HPDE6-E6E7 (cell line): ENCODE measurements around the gene BRD1.
"Not testable (repeated sequence)": the region's sequence is repeated elsewhere in the genome, so short reads cannot be mapped to it uniquely, and the experiment has no call there.

Experiments
- DNase-seq: peaks from one replicate; pipeline ENCODE4 v3.0.0; 2011; ENCODE audit warnings: missing footprints; ENCODE audit errors: extremely low spot score

The BRD1 gene

DNA sequence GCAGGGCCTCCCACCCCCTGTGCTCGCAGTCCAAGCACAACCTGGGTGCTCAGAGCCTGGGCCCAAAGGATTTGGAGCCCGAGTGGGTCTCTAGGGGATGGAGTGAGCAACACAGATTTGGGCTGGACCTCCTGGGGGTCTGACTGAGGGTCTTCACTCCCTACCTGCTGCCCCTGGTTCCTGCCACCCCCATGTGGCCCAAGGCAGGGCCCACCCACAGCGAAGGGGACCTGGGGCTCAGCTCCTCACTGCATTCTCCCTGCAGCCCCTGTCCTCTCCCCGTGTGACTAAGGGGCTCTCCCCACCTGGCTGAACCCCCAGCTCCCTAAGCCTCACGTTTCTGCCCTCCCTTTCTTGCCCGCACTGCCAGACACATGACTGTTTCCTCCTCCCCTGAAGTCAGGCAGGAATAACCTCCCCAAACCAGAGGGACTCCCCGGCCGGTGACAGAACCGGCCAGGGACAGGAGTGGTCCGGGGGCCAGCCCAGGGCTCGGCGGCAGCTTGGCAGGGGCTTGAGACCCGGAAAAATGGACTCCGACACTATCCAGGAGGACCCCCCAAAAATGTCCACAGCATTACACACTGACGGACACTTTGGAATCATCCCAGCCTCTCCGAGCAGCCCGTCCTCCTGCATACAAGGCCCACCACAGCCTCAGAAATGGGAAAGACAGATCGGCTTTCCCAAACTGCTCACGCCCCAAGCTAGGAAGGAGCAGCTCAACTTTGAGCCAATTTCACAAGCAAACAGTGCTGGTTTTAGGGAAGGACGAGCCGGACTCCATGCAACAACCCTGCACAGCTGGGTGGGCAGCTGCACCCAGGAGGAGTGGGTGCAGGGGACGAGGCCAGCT is 57.8 kb downstream of the BRD1 start:
- DNase-seq, result no peak

DNA sequence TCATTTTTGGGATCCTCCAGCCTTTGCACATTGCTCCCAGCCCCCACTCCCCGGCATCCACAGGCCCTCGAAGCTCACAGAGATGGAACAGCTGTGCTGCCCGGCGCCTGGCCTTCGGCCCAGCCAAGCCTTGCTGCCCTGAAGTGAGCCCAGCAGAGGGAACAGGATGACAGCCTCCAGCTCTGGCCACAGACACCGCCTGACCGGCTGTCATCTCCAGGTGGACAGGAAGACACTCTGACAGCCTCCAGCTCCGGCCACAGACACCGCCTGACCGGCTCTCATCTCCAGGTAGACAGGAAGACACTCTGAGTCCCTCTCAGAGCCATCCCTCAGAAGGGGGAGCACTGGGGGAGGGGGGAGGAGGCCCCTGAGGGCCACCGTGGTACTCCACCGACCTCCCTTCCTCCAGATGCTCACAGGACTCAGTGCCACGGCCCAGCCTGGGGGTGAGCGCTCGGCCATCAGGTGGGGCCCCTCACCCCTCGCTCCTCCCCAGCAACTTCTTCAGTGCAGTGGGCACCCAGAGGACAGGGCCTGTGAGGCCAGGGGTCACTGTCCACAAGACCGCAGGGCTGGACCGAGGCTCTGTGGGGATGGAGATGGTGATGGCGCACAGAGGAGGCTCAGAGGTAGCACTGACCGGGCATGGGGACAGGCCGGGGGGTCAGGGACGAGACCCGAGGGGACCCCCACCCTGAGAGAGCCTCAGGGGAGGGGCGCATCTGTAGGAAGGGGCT is 58.6 kb downstream of the BRD1 start:
- DNase-seq, result no peak

DNA sequence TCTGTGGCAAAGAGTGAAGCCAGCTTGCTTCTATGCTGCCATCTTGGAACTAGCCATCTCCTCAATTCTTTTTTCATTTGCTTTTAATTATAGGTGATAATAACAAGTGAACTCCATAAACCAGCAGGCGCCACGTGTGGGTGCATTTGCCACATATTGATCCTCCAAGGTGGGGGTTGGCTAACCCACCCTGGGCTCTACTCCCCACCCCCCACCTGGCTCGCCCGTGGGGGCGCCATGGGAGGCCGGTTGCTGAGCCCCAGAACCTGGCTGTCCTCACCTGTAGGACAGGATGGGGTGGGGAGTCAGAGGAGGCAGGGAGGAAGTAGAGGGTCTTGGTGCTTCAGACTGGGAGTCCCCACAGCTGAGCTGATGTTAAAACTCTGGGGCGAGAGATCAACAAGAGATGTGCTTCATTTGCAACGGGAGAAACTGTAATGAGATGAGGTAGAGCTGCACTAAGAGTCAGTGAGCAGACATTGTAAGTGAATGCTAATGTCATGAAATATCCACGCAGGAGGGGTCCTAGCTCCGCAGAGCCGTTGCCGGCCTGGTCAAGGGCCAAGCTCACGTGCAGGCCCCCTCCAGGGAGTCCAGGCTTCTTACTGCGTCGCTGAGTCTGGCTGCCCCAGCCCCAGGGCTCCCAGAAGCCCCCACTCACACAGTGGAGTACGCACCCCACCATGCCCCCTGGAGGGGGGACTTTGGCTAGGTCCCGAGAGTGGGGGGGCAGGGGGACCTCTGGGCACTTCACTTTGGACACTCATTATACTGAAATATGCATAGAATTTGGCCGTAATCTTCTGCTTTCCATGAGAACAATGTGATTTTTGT is 59.4 kb downstream of the BRD1 start:
- no peak for DNase-seq

DNA sequence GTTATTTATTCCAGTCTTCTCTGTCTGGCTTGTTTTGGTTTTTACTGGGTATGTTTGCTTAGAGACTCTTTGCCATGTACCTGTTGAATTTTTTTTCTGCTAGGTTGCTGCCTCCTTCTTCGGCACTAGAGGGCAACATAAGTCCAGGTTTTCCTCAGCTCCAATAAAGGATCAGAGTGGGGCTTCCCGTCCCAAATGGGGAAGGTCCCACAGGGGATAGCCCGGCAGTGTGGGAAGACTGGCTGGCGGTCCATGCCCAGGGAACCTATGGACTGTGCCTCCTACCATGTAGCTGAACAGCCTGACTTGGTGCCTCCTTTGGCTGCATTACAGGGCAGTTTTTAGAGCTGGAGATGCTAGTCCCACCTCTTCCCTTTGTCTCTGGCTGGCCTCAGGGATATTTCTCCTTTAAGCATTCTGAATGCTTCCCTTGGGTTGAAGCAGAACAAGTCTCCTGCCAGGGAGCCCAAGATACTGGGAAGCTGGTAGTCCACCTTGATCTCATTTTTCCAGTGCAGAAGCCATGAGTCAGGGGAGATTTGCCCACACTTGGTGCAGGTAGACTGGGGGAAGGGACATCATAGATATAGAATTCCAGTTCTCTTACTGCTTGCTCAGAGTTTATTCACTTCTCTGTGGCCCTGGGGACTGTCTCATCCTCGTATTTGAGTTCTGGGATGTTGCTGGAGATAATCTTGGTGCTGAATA is 60.2 kb downstream of the BRD1 start:
- DNase-seq, result no peak

DNA sequence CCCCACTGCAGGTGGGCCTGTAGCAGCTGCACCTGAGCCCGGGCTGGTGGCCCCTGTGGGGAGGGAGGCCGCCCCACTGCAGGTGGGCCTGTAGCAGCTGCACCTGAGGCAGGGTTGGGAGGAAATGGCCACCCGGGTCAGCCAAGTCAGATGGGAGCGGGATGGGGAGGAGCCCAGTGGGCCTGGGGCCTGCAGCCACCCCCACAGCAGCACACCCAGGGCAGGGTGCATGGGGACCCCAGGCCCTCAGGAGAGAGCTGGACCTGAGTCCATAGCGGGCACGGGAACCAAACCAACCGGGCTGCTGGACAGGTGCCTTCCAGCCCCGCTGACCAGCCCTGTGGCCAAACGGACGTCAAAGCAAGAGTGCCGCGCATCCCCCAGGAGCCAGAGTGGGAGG is 61.7 kb downstream of the BRD1 start:
- no peak for DNase-seq

DNA sequence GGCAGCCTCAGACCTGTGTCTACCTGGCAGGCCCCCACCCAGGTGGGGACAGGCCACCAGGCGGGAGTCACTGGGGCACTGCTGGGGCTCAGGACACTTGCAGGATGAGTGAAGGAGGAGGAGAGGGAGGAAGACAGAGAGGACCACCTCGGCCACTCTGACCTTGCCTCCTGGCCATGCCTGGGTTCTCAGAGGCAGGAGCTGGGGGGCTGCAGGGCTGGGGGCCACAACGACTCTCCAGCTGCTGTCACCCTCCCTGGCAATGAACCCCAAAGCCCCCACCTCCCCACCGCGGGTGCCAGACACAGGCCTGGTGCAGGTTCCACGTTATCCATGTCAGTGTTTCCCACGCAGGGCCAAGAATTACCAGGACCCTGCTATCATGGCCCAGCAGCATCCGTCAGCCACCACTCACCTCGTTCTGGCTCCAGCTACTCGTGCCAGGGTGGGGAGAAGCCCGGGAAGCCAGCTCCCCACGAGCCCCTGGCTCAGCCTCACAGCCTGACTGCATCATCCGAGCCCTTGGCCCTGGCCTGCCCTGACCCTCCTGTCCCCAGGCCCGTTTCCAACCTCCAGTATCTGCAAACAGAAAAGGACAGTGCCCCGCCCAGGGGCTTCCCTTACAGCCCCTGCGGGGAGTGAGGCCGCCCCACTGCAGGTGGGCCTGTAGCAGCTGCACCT is 62.4 kb downstream of the BRD1 start:
- DNase-seq, result no peak

DNA sequence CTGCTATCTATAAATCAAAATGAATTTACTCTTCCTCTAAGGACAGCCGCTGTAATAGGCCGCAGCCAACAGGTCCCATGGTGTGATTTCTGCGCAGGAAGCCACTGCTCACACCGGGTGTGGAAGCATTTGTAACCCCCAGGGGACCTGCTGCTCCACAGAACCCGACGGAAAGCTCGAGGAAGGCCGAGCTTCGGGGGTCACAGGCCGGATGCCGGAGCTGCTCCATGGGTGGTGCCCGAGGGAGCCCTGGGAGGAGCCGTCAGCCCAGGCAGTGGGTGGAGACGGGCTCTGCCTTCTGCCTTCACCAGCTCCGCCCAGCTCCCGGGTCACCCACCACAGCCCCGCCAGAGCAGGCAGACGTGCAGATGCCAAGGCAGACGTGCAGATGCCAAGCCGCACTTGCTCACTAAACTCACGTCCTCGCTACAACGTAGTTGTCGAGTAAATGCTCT is 63.5 kb downstream of the BRD1 start:
- DNase-seq, result no peak

DNA sequence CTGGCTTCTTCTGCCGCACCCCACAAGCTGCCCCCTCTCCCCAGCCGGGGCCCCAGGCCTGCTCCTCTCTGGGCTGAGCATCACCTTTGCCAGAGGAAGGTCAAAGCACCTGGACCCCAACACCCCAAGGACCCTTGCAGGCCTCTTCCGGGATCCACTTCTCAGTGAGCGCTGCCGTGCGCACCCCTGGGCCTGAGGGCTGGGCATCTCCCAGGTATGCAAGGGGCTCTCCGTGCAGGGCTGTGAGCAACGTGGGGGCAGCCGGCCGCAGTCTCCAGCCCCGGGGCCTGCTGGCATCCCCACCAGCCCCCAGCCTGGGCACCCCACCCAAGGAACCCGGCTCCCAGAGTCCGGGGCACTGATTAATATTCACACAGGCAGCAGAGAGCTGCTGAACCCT is 64.0 kb downstream of the BRD1 start:
- no peak for DNase-seq

DNA sequence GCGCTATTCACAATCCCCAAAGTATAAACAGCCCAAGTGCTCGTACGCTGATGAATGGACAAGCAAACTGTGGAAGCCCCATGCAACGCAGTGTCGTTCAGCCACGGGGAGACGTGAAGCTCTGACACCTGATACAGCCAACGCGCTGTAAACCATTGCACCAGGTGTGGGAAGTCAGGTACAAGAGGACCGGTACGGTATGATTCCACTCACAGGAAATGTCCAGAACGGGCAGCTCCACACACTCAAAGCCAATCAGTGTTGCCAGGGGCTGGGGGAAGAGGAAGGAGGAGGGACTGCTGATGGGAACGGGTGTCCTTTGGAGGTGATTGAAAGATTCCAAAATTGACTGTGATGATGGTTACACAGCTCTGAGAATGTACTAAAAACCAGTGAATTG is 64.5 kb downstream of the BRD1 start:
- no peak for DNase-seq

DNA sequence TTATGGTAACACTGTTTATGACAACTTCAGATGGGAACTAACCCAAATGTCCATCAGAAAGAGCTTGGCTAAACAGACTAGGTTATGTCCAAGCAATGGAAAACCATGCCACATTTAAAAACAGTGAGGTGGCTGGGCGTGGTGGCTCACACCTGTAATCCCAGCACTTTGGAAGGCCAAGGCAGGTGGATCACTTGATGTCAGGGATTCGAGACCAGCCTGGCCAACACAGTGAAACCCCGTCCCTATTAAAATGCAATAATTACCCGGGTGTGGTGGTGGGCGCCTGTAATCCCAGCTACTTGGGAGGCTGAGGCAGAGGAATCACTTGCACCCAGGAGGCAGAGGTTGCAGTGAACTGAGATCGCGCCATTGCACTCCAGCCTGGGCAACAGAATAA is 65.1 kb downstream of the BRD1 start:
- DNase-seq, result not testable (repeated sequence)

DNA sequence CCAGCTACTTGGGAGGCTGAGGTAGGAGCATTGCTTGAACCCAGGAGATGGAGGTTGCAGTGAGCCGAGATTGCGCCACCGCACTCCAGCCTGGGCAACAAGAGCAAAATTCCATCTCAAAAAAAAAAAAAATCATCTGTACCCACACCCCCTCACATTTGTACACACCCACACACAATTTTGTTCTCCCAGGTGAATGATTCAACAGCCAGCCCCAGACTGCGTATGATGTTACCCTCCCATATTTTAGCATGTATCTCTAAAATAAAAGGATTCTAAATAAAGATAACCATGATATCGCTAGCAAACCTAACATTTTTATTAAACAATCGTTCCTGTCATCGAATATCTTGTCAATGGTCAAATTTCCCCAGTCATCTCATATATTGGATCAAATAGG is 65.8 kb downstream of the BRD1 start:
- no peak for DNase-seq

DNA sequence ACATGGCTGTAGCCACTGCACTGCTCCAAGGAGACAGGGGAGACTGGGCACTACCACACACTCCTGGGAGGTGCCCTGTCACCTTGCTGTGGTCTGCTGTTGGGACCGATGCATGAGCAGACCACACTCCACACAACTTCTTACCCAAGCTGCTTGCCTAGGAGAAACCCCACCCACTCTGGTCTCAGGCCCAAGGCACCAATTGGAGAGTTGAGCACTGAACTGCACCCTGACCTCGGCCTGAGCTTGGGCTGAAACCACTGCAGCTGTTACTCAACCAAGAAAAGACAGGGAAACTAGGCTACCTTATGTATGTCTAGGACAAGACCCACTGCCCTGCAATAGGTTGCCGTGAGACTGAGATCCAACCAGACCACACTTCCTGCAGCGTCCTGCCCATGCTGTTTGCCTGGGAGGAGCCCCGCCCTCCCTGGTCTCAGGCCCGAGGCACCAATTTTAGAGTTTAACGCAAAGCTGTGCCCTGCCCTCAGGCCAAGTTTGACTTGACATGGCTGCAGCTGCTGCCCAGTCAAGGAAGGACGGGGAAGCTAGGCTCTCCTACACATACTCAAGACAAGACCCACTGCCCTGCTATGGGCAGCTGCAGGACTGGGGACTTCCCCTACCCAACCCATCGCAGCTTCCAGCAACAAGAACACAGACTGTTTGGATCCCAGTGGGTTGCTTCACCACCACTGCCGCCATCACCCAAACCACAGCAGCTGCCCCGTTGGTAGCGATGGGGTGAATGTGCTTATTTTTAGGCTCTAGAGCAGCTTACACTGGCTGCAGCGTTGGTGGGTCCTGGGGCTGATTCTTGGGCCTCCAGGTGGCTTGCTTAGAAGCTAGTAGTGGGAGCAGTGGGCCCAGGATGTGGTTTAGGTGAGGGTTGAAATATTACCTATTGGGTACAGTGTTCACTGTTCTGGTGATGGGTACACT is 66.8 kb downstream of the BRD1 start:
- DNase-seq, result no peak

DNA sequence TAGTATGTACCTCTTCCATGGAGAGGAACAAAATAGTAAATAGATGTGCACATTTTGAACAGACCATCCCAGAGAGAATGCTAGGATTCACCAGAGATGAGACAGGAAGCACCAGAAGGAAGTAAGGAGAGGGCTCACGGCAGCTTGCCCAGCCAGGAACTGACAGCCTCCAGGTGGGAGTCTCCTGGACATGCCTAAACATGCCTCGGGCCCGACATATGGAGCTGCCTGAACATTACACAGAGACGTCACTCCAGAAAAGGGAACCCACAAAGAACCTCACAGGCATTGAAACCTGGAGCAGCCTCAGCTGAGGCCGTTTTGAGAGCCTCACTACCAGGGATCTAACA is 67.4 kb downstream of the BRD1 start:
- DNase-seq, result peak; percentile 34

DNA sequence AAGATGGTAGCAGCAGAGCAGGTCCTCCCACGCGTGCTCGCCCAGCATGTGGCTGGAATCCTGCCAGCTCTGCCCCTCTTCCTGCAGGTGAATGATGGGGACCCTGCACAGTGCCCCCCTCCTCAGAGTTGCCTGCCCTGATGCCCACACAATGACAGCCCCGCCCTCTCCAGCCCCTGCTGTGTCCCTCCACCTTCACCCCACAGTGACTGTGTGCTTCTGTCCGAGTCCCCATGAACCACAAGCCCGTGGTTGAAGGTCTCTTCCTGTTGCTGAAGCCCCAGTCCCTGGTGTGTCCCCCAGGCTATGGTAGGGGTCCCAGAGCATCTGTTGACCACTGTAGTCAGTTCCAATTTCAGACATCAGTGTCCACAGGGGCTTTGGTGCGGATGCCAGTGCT is 71.0 kb downstream of the BRD1 start:
- no peak for DNase-seq

DNA sequence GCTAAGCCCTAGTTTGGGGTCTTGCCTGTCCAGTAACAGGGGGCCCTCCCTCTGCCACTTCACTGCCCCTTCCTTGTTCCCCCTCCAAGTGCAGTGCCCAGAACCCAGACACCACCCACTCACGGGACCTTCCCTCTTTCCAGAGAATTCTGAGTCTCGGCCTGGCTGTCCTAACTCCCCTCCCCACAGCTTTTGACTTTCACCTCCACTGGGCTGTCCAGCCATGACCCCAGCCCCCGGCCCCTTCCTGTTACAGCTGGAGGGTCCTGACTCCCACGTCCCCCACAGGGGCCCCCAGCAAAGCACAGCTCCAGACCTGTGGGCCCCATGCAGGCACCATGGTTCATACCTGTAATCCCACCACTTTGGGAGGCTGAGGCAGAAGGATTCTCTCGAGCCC is 71.5 kb downstream of the BRD1 start:
- DNase-seq, result no peak

DNA sequence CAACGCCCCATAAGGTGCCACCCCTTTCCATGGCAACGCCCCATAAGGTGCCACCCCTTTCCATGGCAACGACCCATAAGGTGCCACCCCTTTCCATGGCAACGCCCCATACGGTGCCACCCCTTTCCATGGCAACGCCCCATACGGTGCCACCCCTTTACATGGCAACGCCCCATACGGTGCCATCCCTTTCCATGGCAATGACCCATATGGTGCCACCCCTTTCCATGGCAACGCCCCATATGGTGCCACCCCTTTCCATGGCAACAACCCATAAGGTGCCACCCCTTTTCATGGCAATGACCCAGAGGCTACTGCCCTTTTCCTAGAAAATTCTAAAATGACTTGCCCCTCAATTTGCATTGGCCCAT is 72.1 kb downstream of the BRD1 start:
- no peak for DNase-seq

DNA sequence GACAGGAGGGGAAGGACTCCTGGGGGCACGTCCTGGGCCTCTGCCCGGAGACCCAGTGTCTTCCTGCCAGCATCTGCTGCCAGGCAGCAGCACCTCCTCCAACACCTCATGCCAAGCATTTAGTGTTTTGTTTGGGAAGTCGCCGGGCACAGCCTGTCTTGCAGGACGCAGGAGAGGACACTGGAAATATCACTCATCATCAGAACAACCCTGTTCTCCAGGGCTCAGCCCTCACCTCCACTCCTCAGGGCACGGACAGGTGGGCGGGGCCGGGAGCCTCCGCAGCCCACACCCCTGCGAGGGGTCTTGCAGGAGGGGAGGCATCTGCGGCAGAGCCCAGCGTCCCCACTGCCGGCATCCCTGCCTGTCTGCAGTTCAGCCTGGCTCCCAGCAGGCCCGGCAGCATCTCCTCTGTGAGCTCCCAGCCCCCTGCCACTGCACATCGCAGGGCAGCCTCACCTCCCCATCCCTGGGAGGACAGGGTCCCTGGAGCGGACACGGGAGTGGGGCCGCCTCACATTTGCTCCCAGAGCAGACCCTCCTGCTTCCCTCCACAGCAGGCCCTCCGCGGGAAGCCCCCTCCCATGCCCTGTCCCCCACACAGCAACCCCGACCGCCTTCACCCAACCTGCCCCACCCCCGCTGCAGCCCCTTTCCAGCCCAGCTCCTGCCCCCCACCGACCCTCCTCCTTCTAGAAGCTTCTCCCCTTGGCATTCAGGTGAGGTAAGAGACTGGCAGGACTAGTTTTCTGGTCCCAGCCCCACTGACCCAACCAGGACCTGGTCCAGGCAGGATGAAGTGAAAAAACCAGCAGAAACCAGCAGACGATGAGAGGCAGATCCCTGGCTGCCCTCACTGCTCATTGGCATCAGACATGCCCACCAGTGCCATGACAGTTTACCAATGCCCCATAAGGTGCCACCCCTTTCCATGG is 72.7 kb downstream of the BRD1 start:
- no peak for DNase-seq

DNA sequence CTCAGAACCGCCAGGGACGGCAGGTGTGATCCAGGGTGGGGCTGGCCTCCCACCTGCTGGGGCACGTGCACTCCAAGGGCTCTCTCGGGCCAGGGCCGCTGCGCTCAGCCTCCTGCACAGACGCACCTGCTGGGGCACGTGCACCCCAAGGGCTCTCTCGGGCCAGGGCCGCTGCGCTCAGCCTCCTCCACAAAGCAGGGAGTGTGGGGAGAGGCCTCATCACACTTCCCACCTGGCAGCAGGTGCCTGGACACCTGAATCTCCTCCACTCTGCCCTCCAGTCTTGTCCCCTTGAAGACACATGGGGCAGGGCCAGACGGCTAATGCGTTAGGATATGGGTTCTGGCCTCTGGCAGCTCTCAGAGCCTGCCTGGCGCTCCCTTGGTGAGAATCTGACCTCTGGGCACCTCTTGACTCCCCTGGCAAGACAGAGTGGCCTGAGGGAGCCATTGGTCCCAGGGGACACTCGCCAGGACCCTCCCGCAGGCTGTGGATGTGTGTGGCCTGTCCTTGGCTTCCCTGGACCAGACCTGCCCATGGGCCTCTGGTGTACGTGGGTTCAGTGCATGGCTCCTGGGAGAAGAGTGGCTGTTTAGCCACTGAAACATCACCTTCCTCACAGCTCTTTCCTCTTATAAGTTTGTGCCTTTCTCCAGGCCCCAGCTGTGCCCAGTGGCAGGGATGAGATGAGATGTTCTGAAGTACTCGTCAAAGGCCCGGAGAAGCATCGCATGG is 73.5 kb downstream of the BRD1 start:
- DNase-seq, result no peak
